H1 (cell line): ENCODE measurements around the gene PGM2. TPM values are rescaled to one million over a fixed set of nuclear protein-coding genes. Genes with fewer than 3 reads are reported as not detected.

Source experiments
- GABPA ChIP-seq: IDR thresholded peaks from 2 replicates; pipeline ENCODE4 v1.6.1; 2011; ENCODE audit warnings: mild to moderate bottlenecking, low read length, moderate library complexity, borderline replicate concordance; ENCODE audit not compliant: insufficient read depth
- polyA plus RNA-seq, 7 experiments: library from polyadenylated mRNA; depleted of rRNA in 3 of 7; stranded (reverse) in 5 of 7; unstranded in 2 of 7; fragments of >200 nt in 5 of 7; fragments of 200-250 nt in 2 of 7; gene quantifications; 1 replicate in 5 of 7; 2 replicates in 1 of 7; 4 replicates in 1 of 7; pipeline versions ENCODE4 v1.2.1 to v1.2.3, GENCODE V29; 2011 to 2013; ENCODE audit warnings: missing spikeins in 2 of 7, mixed read lengths in 2 of 7
- total RNA-seq: library from RNA; stranded (reverse); fragmentation: NEBNext Ultra II Directional; extraction: Animal tissue kit (Norgen Biotek cat#: 25700); gene quantifications from 2 replicates; pipeline ENCODE4 v1.2.1, GENCODE V29; 2021
- TF ChIP-seq, protein P1 (sequence below): IDR thresholded peaks from 2 replicates; pipeline ENCODE4 v1.6.1; 2011; ENCODE audit warnings: low read depth, mild to moderate bottlenecking, low read length; ENCODE audit not compliant: insufficient read depth

The PGM2 gene
- total and polyA plus RNA-seq, 2 of the 8 experiments (the other 6 are each of a cell fraction or from before 2014, with no cell fraction given), result 7.7 to 38.0 TPM

DNA sequence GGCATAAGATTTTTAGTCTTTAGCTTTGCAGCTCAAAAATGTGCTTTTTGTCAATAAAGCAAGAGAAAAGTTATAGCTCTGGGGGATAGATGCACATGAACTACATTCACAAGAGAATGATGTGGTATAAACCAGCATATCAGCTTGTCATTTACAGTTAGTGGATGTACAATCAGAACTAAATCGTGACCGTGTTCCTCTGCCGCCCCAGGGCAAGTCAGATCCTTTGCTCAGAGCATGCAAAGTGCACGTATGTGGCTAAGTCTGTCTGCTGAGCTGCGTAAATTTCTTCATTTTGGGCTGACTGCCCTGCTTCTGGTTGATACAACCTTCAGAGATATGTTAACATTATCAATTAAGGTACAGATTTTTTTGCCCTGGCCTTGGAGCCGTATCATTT lies 9.3 kb downstream of the PGM2 start (continued):
- TF ChIP-seq GABPA, result no peak
- TF ChIP-seq, protein P1, sequence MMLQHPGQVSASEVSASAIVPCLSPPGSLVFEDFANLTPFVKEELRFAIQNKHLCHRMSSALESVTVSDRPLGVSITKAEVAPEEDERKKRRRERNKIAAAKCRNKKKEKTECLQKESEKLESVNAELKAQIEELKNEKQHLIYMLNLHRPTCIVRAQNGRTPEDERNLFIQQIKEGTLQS, result no peak
- TF ChIP-seq, all 59 proteins: peak for 0
